ENCODE data around the gene SPACA4. TPM values are rescaled to one million over a fixed set of nuclear protein-coding genes. Genes with fewer than 3 reads are reported as not detected.

SPACA4 gene
- total and polyA plus RNA-seq, 2 of the 4 experiments (the other 2 are of a cell fraction) = not detected

DNA sequence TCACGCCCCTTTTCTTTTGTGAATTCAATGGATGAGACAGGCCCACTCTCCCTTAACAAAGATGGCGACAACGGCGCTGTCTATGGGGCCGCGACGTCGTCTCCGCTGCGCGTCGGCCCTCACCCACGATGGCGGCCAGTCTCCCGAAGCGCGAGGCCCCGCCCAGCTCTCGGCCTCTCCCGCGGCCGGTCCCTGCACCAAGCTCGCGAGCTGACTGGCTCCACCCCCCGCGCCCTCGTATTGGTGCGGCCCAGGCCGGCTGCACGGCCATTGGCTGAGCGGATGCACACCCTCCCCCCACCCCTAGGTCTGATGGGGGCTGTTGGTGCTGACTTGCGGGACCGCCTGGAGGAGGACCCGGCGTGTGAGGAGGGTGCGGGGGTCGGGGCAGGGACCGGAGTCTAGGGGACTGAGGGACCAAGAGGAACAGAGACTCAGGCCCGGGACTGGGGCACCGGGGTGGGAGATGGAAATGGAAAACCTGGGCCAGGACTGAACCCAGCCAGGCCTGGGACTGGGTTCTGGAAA, 17.6 kb downstream of the SPACA4 start:
- Histone ChIP-seq H3K4me1 (ENCODE audit: control insufficient read depth, insufficient read depth, low read length) (peaks cover 7% of the 10 kb centered on the region), H2BK5ac (ENCODE audit: low read depth, low read length, poor library complexity, severe bottlenecking) (peak overlapping the region; percentile 75), H4K5ac (ENCODE audit: low read depth, low read length) (peak overlapping the region; percentile 66; the same call in 1 of the 2 replicates), H3K4me3 (ENCODE audit: insufficient read depth, low read depth, low read length) (peak overlapping the region; percentile 49), H3K36me3 (ENCODE audit: control insufficient read depth, insufficient read depth, low read length) (peaks cover 6% of the 10 kb centered on the region; the same call in 1 of the 2 replicates), H2BK120ac (ENCODE audit: low read depth, low read length) (0 out of 2 replicates have a peak overlapping the region, but pooled peaks have one; percentile 38), H4K20me1 (ENCODE audit: insufficient read depth, low read length) (no peaks in the 10 kb centered on the region), H3K56ac (ENCODE audit: extremely low read depth, insufficient read depth, low read length) (peak overlapping the region; percentile 82), H2AFZ (replicated peaks; ENCODE audit: low read length, poor library complexity) (peak overlapping the region; percentile 87), H3K79me1 (ENCODE audit: low read depth in 1 of 2, low read length in 2 of 2) (peaks cover 13 to 35% of the 10 kb centered on the region in 2 experiments), H2BK20ac (ENCODE audit: low read depth, low read length) (no peak overlapping the region), H4K91ac (ENCODE audit: insufficient read depth, low read depth, low read length) (peak overlapping the region; percentile 84), H2AK9ac (replicated peaks; ENCODE audit: low read depth, low read length, poor library complexity) (peak overlapping the region; percentile 94), H3K23ac (ENCODE audit: low read depth, low read length) (peak overlapping the region; percentile 77; the same call in 1 of the 2 replicates), H3K18ac (ENCODE audit: low read depth, low read length) (peak overlapping the region; percentile 34; the same call in 1 of the 2 replicates), H2AK5ac (ENCODE audit: low read depth, low read length) (peak overlapping the region; percentile 38), H2BK15ac (ENCODE audit: low read depth, low read length) (0 out of 3 replicates have a peak overlapping the region, but pooled peaks have one; percentile 17), H3K27ac (ENCODE audit: insufficient read depth, low read length) (peak overlapping the region; percentile 84), H3K4me2 (ENCODE audit: low read depth, low read length) (peak overlapping the region; percentile 90), H3K4ac (ENCODE audit: low read depth, low read length) (peak overlapping the region; percentile 91), H3K27me3 (ENCODE audit: control insufficient read depth, insufficient read depth, low read length) (no peaks in the 10 kb centered on the region), H3K9me3 (ENCODE audit: control insufficient read depth, insufficient read depth, low read length) (no peaks in the 10 kb centered on the region), H3K9ac (ENCODE audit: low read depth, low read length) (peak overlapping the region; percentile 87), H4K8ac (ENCODE audit: low read depth in 2 of 2, low read length in 2 of 2) (peak overlapping the region; percentile 88 to 94), H3K9me1 (ENCODE audit: insufficient read depth, low read length) (peaks cover 4% of the 10 kb centered on the region), H3K14ac (replicated peaks; ENCODE audit: low read depth, low read length) (peak overlapping the region; percentile 91)
- DNase-seq (peak; percentile 97), ATAC-seq (ENCODE audit: low read depth) (peak; percentile 89)
- WGBS, 2 experiments (ENCODE audit: extremely low coverage in 2 of 2, insufficient read length in 1 of 2) = no CpG with 5 or more reads among the region's 40 CpGs
- dilution Hi-C loops (cut with HindIII; ENCODE audit: low sequenced_read_pairs, unreplicated experiment) (no loop called here), intact Hi-C loops (cut with micrococcal nuclease) (no loop called here), in situ Hi-C loops (cut with MboI; ENCODE audit: low sequenced_read_pairs) (no loop called here)
- ChIA-PET POLR2A (ENCODE audit: unreplicated experiment) (interaction anchor here (0.6 kb wide), 1 partner anchor 250 kb away, joined by 17 read pairs; no protein-coding TSS in a partner anchor), CTCF (no interaction called here)
- TF ChIP-seq BHLHE40 (IDR thresholded peaks at IDR 0.05; ENCODE audit: low read depth, low read length) (no peak), MXI1 (IDR thresholded peaks at IDR 0.05; ENCODE audit: borderline replicate concordance, low read depth, low read length) (0 out of 2 replicates have a peak, but pooled peaks have one; percentile 16), MAZ (IDR thresholded peaks at IDR 0.05; ENCODE audit: borderline replicate concordance, low read depth, low read length) (peak; percentile 80; the same call in 1 of the 2 replicates)
- BruUV-seq (replicated peaks) = no TSS peak
